Measurements from ENCODE around the gene KCNQ1.

KCNQ1 gene

GRCh38 chr11:2835296-2835695, 390.5 kb downstream of the KCNQ1 start:
- no peak for TF ChIP-seq CTCF (IDR thresholded peaks at IDR 0.05; ENCODE audit: low read depth, low read length)
- no peak for DNase-seq (ENCODE audit: extremely low read depth, low read depth)

- no peak for DNase-seq (ENCODE audit: extremely low read depth, low read depth)
- no peak for TF ChIP-seq CTCF (IDR thresholded peaks at IDR 0.05; ENCODE audit: low read depth, low read length)
Observed at GRCh38 chr11:2835751-2836150, 390.9 kb downstream of the KCNQ1 start.

GRCh38 chr11:2836315-2837095, 391.7 kb downstream of the KCNQ1 start:
- no peak for TF ChIP-seq CTCF (IDR thresholded peaks at IDR 0.05; ENCODE audit: low read depth, low read length)
- no peak for DNase-seq (ENCODE audit: extremely low read depth, low read depth)

- TF ChIP-seq CTCF (IDR thresholded peaks at IDR 0.05; ENCODE audit: low read depth, low read length) = peak; percentile 46
- DNase-seq (ENCODE audit: extremely low read depth, low read depth) = peak; percentile 15
Observed at GRCh38 chr11:2837096-2837601, 392.3 kb downstream of the KCNQ1 start.

GRCh38 chr11:2837651-2838050, 392.8 kb downstream of the KCNQ1 start:
- no peak for TF ChIP-seq CTCF (IDR thresholded peaks at IDR 0.05; ENCODE audit: low read depth, low read length)
- no peak for DNase-seq (ENCODE audit: extremely low read depth, low read depth)

- no peak for DNase-seq (ENCODE audit: extremely low read depth, low read depth)
- TF ChIP-seq CTCF (IDR thresholded peaks at IDR 0.05; ENCODE audit: low read depth, low read length) = no peak
Observed at GRCh38 chr11:2838091-2838490, 393.3 kb downstream of the KCNQ1 start.

- TF ChIP-seq CTCF (IDR thresholded peaks at IDR 0.05; ENCODE audit: low read depth, low read length) = no peak
Observed at GRCh38 chr11:2838676-2839294, 394.0 kb downstream of the KCNQ1 start.

More at GRCh38 chr11:2838676-2839294, 394.0 kb downstream of the KCNQ1 start:
- no peak for DNase-seq (ENCODE audit: extremely low read depth, low read depth)
